Neural progenitor cell (in vitro differentiated cells): ENCODE data around the gene GLIPR1L1. TPM values are rescaled to one million over a fixed set of nuclear protein-coding genes. Genes with fewer than 3 reads are reported as not detected.

Experiments
- DNase-seq: peaks from one replicate; pipeline ENCODE4 v3.0.0-alpha.2; 2016; ENCODE audit warnings: low spot score
- H2AFZ ChIP-seq: fragments of 200-600 bp; sonication (generic); replicated peaks from 2 replicates; pipeline ENCODE4 v1.6.1; 2016; ENCODE audit warnings: antibody characterized with exemption
- H3F3A ChIP-seq: fragments of 200-600 bp; sonication (generic); 2 replicates; pipeline ENCODE4 v1.6.1; 2016; ENCODE audit warnings: antibody characterized with exemption, low read depth
- H3K27ac ChIP-seq: fragments of 200-600 bp; sonication (generic); 2 replicates; pipeline ENCODE4 v1.5.1; 2016; ENCODE audit warnings: mild to moderate bottlenecking
- H3K27me3 ChIP-seq: fragments of 200-600 bp; sonication (generic); 2 replicates; pipeline ENCODE4 v1.6.1; 2016; ENCODE audit warnings: mild to moderate bottlenecking, moderate library complexity
- H3K36me3 ChIP-seq: fragments of 200-600 bp; sonication (generic); 2 replicates; pipeline ENCODE4 v1.5.1; 2016
- H3K4me1 ChIP-seq: fragments of 200-600 bp; sonication (generic); 2 replicates; pipeline ENCODE4 v1.6.1; 2016; ENCODE audit warnings: mixed run types
- H3K4me2 ChIP-seq: fragments of 200-600 bp; sonication (generic); 2 replicates; pipeline ENCODE4 v1.6.1; 2016
- H3K4me3 ChIP-seq: fragments of 200-600 bp; sonication (generic); 2 replicates; pipeline ENCODE4 v1.5.1; 2016
- H3K79me2 ChIP-seq: fragments of 200-600 bp; sonication (generic); 2 replicates; pipeline ENCODE4 v1.6.1; 2016; ENCODE audit warnings: low read depth
- H3K9ac ChIP-seq: fragments of 200-600 bp; sonication (generic); 2 replicates; pipeline ENCODE4 v1.6.1; 2016
- H3K9me3 ChIP-seq: fragments of 200-600 bp; sonication (generic); 2 replicates; pipeline ENCODE4 v1.5.1; 2016; ENCODE audit warnings: low read depth
- H4K20me1 ChIP-seq: fragments of 200-600 bp; sonication (generic); 2 replicates; pipeline ENCODE4 v1.6.1; 2016; ENCODE audit warnings: low read depth
- H3K27ac Mint-ChIP-seq: 3 replicates; pipeline ENCODE4 v1.8.0; 2021; ENCODE audit warnings: mixed read lengths
- H3K27me3 Mint-ChIP-seq: 2 replicates; pipeline ENCODE4 v1.8.0; 2022; ENCODE audit warnings: low read depth, mild to moderate bottlenecking, inconsistent platforms, moderate library complexity, mixed read lengths; ENCODE audit not compliant: insufficient read depth
- H3K36me3 Mint-ChIP-seq: 3 replicates; pipeline ENCODE4 v1.8.0; 2021; ENCODE audit warnings: mixed read lengths
- H3K4me1 Mint-ChIP-seq: 3 replicates; pipeline ENCODE4 v1.8.0; 2021; ENCODE audit warnings: mixed read lengths
- H3K4me3 Mint-ChIP-seq: 3 replicates; pipeline ENCODE4 v1.8.0; 2021; ENCODE audit warnings: mild to moderate bottlenecking, moderate library complexity, mixed read lengths
- H3K9me3 Mint-ChIP-seq: 3 replicates; pipeline ENCODE4 v1.8.0; 2020; ENCODE audit warnings: mixed read lengths
- CTCF ChIP-seq: fragments of 200-600 bp; sonication (generic); IDR thresholded peaks from 2 replicates; pipeline ENCODE4 v1.5.1; 2017; ENCODE audit warnings: antibody characterized with exemption, mild to moderate bottlenecking
- EZH2 ChIP-seq: fragments of 200-600 bp; sonication (generic); IDR thresholded peaks from 2 replicates; pipeline ENCODE4 v1.6.1; 2017; ENCODE audit warnings: antibody characterized with exemption, mild to moderate bottlenecking, moderate library complexity
- EZH2phosphoT487 ChIP-seq: fragments of 200-600 bp; sonication (generic); IDR thresholded peaks from 2 replicates; pipeline ENCODE4 v1.6.1; 2017; ENCODE audit warnings: antibody characterized with exemption
- total RNA-seq: library from RNA; depleted of rRNA; stranded (reverse); fragments of >200 nt; gene quantifications from 2 replicates; pipeline ENCODE4 v1.2.3, GENCODE V29; 2015; ENCODE audit warnings: low replicate concordance

The GLIPR1L1 gene
- total RNA-seq, 1 donor from 2014 or later = not detected

- Histone ChIP-seq H3K27ac (no peak overlapping the region), H2AFZ (no peak overlapping the region), H3K4me3 (no peak overlapping the region), H3K79me2 (no peaks in the 10 kb centered on the region), H3K9me3 (no peaks in the 10 kb centered on the region), H3K9ac (no peak overlapping the region), H3K27me3 (no peaks in the 10 kb centered on the region), H4K20me1 (no peaks in the 10 kb centered on the region), H3K36me3 (no peaks in the 10 kb centered on the region), H3K4me2 (no peak overlapping the region), H3K4me1 (peaks cover 9% of the 10 kb centered on the region), H3F3A (peaks cover 3% of the 10 kb centered on the region)
- TF ChIP-seq EZH2phosphoT487 (no peak), CTCF (no peak), EZH2 (no peak)
- Mint-ChIP-seq H3K9me3 (peaks cover 2% of the 10 kb centered on the region), H3K36me3 (no peaks in the 10 kb centered on the region), H3K4me1 (no peaks in the 10 kb centered on the region), H3K27me3 (no peaks in the 10 kb centered on the region), H3K4me3 (no peak overlapping the region), H3K27ac (no peak overlapping the region)
- DNase-seq = no peak
Measured at GRCh38 chr12:75374971-75375370, 40.5 kb downstream of the GLIPR1L1 start.

GRCh38 chr12:75378354-75378753, 43.9 kb downstream of the GLIPR1L1 start:
- no peak overlapping the region for H3K9ac ChIP-seq
- H3F3A ChIP-seq = peaks cover 3% of the 10 kb centered on the region
- H3K9me3 ChIP-seq = no peaks in the 10 kb centered on the region
- no peak overlapping the region for H2AFZ ChIP-seq
- no peak for TF ChIP-seq EZH2phosphoT487
- no peak for TF ChIP-seq EZH2
- no peak for TF ChIP-seq CTCF
- no peaks in the 10 kb centered on the region for H3K79me2 ChIP-seq
- Mint-ChIP-seq H3K27me3 (no peaks in the 10 kb centered on the region), H3K4me1 (no peaks in the 10 kb centered on the region), H3K9me3 (peaks cover 2% of the 10 kb centered on the region), H3K36me3 (no peaks in the 10 kb centered on the region), H3K4me3 (no peak overlapping the region), H3K27ac (no peak overlapping the region)
- DNase-seq = no peak
- H3K27ac ChIP-seq = peak overlapping the region; percentile 25
- peaks cover 9% of the 10 kb centered on the region for H3K4me1 ChIP-seq
- H4K20me1 ChIP-seq = no peaks in the 10 kb centered on the region
- H3K4me2 ChIP-seq = no peak overlapping the region
- no peaks in the 10 kb centered on the region for H3K36me3 ChIP-seq
- H3K27me3 ChIP-seq = no peaks in the 10 kb centered on the region
- H3K4me3 ChIP-seq = no peak overlapping the region

GRCh38 chr12:75389061-75389460, 54.6 kb downstream of the GLIPR1L1 start:
- no peak for DNase-seq
- H3K4me1 Mint-ChIP-seq = no peaks in the 10 kb centered on the region
- no peak overlapping the region for H3K4me3 Mint-ChIP-seq
- no peaks in the 10 kb centered on the region for H3K27me3 Mint-ChIP-seq
- Histone ChIP-seq H3K9ac (no peak overlapping the region), H3K27me3 (no peaks in the 10 kb centered on the region), H3K36me3 (no peaks in the 10 kb centered on the region), H2AFZ (no peak overlapping the region), H3K9me3 (no peaks in the 10 kb centered on the region), H3K4me1 (no peaks in the 10 kb centered on the region), H4K20me1 (no peaks in the 10 kb centered on the region), H3K27ac (no peak overlapping the region), H3F3A (no peaks in the 10 kb centered on the region), H3K79me2 (no peaks in the 10 kb centered on the region), H3K4me3 (no peak overlapping the region), H3K4me2 (no peak overlapping the region)
- H3K9me3 Mint-ChIP-seq = no peaks in the 10 kb centered on the region
- TF ChIP-seq EZH2phosphoT487 (no peak), CTCF (no peak), EZH2 (no peak)
- no peaks in the 10 kb centered on the region for H3K36me3 Mint-ChIP-seq
- H3K27ac Mint-ChIP-seq = no peak overlapping the region
